ENCODE measurements around the gene SNRPF.
A peak's percentile ranks its signal among the peaks of the same experiment; 100 is the strongest.
"Not testable (repeated sequence)": the region's sequence is repeated elsewhere in the genome, so short reads cannot be mapped to it uniquely, and the experiment has no call there.

The SNRPF gene

DNA sequence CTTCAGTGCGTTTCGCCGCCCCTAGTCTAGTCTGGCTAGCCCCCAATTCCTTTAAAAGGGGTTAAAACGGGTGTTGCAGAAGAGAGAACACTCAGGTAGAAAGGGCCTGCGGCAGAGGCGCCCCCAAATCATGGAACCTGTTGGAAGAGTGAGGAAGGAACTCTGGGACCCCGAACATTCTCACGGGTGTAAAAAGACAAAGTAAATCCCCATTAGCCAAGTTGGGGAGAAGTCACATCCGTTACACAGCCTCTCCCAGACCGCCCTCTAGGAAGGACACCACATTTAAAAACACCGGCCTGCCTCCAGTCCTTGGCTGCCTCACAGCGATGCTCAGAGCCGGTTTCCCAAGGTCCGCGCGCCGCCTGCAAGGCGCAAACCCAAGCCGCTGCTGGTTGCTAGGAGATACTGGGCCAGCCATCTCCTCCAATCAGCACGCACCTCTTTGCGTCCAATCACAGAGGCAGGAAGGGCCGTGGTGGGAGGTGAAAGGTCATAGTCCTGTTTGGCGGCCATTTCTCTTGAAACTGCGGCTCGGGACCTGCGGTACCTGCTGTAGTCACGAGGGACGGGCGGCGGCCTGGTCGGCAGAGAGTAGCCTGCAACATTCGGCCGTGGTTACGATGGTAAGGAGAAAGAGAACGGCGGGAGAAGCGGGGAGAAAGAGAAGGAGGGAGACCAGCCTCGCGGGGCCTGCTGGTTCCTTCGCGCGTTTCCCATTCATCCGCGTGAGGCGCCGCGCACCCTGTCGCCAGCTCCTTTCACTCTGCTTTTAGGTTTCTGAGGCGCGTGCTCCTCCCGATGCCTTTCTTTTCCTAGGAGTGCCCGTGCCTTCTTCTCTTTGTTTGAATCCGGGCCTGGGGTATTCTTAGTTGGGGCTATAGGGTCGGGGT is at the start of gene SNRPF:
Gene SNRPF (plus strand): TSS at position 502 of the 893 bp plus-strand sequence. CDS start 122 bp downstream, at position 624.
- peak; percentile 91 for DNase-seq

DNA sequence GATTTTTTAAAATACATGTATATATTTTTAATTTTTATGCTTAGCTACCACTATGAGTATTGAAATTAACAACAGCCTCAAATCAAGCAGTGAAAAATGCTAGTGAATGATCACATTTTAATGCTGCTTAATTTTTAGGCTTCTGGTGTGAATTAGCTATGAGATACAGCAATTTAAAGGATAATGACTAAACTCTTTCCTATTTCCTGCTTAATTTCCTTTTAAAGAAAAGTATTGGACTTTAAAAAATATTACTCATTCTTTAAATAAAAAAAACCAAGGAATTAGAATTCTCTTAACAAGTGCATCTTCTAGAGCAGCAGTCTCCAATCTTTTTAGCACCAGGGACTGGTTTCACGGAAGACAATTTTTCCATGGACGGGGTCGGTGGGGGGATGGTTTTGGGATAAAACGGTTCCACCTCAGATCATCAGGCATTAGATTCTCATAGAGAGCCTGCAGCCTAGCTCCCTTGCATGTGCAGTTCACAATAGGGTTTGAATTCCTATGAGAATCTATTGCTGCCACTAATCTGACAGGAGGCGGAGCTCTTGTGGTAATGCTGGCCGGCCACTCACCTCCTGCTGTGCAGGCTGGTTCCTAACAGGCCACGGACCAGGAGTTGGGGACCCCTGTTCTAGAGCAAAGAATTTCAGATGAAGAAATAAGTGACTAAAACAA is 49.6 kb upstream of the SNRPF start:
- DNase-seq, result no peak

DNA sequence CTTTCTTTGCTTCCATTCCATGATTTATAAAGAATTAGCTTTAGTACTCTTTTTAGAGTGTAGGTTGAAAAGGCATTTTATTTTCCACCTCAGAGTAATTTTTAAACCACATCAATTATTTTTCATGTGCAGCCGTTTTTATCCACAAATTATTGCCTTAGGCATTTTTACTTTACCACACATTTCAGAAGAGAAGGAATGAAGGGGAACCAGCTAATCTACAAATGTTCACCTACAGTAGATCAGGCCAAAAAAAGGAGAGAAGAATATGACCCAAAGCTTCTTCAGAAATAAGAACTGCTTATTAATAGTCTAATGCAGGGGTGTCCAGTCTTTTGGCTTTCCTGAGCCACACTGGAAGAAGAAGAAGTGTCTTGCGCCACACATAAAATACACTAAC is 48.3 kb upstream of the SNRPF start:
- DNase-seq, result no peak

- not testable (repeated sequence) for DNase-seq
Measured at GRCh38 chr12:95812155-95812554, 46.6 kb upstream of the SNRPF start.

DNA sequence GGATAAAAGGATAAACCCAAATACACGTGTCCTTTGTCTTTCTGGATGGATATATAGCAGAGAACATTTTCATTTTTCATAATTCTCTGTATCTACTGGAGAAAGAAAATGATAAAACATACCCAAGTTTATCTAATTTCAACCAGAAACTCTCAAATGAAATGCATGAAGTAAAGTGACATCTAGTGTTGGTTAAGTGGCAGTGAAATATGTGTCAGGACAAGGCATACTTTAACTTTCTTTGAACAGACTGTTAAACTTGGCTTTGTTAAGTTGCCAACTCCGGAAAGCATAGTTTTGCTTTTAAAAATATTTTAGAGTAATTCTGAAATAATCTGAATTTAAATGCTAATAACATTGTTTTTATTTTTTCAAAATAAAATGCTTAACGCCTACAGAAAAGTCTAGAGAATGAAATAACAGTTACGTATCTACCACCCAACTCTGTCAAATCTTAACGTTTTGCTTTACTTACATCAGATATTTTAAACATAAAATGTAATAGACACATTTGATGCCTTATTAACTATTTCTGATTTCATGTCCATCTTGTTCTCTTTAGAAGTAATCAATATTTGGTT is 43.0 kb upstream of the SNRPF start:
- no peak for DNase-seq

DNA sequence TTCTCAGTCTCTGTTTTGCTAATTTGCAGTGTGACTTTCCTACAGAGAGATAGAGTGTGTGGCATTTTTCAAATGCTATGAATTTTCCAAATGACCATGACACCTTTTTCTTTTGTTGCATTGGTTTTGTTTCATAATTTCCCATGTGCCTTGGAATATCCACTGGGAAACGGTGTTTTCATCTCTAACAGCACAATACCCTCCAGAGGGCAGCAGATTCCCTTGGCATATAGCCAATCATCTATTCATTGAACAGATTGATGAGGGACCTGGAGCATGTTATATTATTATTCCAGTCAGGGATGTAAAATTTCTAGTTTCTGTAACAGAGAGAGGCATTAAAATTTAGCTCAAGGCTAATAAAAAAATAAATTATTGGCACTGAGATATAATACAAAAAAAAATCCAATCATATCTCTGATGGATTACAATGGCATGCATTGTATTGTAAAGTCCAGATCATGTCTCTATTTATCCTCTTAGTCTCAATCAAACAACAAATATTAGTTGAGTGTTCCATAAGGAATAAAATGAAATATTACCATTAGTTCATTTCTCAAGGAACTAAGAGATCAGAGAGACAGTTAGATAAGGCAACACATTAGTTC is 38.6 kb upstream of the SNRPF start:
- no peak for DNase-seq

GRCh38 chr12:95829395-95829794 is 29.4 kb upstream of the SNRPF start:
- no peak for DNase-seq

GRCh38 chr12:95830335-95831089 is 28.2 kb upstream of the SNRPF start:
- DNase-seq, result no peak

DNA sequence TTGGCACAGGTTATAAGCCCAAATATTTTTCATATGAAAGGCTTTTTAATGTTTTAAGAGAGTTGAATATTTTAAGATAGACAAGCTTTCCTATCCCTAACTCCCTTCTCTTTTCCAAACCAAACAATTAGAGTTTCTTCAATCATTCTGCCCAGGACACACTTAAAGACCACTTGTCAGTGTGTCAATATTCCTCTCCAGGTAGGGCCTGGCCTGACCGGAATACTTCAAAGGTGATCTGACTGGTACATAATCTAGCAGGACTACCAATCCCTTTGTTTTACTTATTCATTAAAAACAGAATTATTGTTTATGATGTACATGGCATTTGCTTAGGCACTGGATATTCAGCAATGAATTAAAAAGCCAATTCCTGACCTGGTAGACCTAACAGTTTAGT is 24.2 kb upstream of the SNRPF start:
- no peak for DNase-seq

GRCh38 chr12:95836185-95836609 is 22.6 kb upstream of the SNRPF start:
- no peak for DNase-seq

DNA sequence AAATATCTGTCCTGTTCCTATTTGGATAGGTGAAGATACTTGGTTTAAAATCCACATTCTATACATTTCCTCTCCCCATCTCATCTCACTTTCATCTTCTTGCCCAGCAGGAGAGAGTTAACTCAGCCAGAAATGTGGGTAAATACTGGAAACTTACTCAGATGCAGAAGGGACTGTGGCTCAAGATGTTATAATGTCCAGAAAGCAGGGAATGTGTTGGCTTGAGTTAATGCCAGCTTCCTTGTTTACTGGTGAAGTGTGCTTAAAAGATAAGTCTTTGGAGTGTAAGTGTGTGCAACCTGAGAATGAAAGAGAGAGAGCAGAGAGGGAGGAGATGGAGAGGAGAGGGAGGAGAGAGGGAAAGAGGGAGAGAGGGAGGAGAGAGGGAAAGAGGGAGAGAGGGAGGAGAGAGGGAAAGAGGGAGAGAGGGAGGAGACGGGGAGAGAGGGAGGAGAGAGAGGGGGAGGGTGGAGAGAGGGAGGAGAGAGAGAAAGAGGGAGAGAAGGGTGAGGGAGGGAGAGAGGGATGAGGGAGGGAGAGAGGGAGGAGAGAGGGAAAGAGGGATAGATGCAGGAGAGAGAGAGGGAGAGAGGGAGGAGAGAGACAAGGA is 22.0 kb upstream of the SNRPF start:
- no peak for DNase-seq

DNA sequence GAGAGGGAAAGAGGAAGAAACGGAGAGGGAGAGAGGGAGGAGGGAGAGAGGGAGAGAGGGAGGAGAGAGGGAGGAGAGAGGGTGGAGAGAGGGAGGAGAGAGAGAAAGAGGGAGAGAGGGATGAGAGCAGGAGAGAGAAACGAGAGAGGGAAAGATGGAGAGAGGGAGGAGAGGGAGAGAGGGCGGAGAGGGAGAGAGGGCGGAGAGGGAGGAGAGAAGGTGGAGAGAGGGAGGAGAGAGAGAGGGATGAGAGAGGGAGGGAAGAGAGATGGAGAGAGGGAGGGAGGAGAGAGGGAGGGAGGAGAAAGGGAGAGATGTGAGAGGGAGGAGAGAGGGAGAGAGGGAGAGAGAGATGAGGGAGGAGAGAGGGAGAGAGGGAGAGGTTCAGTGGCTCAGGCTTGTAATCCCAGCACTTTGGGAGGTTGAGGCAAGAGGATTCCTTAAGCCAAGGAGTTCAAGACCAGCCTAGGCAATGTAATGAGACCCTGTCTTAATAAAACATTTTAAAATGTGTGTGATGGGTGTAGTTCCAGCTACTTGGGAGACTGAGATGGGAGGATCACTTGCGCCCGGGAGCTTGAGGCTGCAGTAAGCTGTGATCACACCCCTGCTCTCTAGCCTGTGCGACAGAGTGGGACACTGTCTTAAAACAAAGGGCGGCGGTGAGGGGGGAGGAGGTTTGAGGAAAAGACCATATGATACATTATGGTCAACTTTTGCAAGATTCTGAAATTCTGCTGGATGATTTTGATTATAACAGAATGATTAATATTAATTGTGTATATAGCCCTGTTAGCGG is 21.3 kb upstream of the SNRPF start:
- DNase-seq, result no peak

DNA sequence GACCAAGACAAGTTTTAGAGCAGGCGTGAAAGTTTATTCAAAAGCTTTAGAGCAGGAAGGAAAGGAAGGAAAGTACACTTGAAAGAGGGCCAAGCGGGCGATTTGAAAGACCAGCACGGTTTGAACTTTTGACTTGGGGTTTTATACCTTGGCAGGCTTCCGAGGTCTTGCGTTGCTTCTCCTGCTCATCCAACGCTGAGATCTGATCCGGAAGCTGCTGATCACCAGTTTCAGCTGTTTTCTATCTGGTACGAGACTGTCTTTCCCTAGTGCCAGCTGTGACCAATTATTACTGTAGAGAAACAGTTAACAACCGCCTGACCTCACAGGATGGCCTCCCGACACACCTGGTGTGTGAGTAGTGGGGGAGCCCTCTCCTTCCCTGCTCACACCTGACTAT is 20.6 kb upstream of the SNRPF start:
- no peak for DNase-seq

DNA sequence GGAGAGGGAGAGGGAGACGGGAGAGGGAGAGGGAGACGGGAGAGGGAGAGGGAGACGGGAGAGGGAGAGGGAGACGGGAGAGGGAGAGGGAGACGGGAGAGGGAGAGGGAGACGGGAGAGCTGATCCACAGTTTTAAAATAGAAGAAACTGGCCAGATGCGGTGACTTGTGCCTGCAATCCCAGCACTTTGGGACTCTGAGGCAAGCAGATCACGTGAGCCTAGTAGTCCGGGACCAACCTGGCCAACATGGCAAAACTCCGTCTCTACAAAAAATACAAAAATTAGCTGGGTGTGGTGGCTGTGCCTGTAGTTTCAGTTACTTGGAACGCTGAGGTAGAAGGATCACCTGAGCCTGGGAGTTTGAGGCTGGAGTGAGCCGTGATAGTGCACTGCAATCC is 16.3 kb upstream of the SNRPF start:
- not testable (repeated sequence) for DNase-seq

- no peak for DNase-seq
Measured at GRCh38 chr12:95848575-95849388, 10.0 kb upstream of the SNRPF start.

- DNase-seq, result no peak
Measured at GRCh38 chr12:95851606-95852005, 7.1 kb upstream of the SNRPF start.

GRCh38 chr12:95852133-95852532 is 6.6 kb upstream of the SNRPF start:
- no peak for DNase-seq

GRCh38 chr12:95857156-95857555 is 1.6 kb upstream of the SNRPF start:
- DNase-seq, result no peak

DNA sequence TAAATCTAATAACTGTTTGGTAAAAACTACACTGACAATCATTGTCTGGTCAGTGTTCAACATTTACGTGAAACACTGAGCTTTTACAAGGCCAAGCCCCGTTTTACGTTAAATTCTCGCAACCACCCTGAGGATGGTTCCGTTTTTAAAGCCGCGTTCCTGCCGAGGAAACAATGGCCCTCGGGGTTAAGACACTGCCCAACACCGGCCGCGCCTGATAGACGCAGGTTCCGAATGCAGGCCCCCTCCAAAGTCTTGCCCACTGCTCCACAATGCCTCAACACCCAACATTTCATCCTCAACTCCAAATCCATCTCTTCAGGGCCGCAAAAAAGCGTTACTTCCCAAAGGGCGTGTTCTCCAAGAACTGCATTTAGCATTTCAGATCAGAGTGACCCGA is 953 bp upstream of the SNRPF start:
- no peak for DNase-seq

DNA sequence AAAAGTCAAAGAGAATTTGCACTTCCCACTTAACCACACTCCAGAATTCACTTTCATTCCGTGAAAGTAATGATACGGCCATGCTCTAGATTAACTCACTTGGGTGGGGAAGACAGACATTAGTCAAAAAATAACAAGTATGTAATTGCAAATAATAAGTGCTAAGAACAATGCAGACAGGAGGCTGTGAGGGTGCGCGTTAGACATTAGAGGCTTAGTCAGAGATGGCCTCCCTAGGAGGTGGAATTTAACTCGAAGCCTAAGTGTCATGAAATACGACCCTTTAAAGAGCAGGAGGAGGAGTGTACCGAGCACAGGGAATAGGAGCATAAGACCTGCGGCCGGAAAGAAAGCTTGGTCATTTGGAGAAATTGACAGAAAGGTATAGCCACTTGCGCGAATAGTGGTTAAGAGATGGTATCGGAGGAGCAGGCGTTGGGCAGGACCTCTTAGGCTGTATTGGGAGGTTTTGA is 628 bp downstream of the SNRPF start:
- DNase-seq, result no peak

Measured in activated gamma-delta T cell treated with Interleukin-2 at 50 U/mL for 16 hours (primary cell).